K562 (cell line): Measurements from ENCODE around the gene MVP. TPM values are rescaled to one million over a fixed set of nuclear protein-coding genes. Genes with fewer than 3 reads are reported as not detected.

Experiments used
- BHLHE40 ChIP-seq: IDR thresholded peaks from 2 replicates; pipeline ENCODE4 v1.6.1; 2011; ENCODE audit warnings: low read length, improper control_type of control experiment
- C11orf30 ChIP-seq: fragments of 450-650 bp; IDR thresholded peaks from 2 replicates; pipeline ENCODE4 v1.6.1; 2016; ENCODE audit warnings: low read depth, mild to moderate bottlenecking
- CBX1 ChIP-seq: sonication (generic); IDR thresholded peaks from 2 replicates; pipeline ENCODE4 v1.6.1; 2016; ENCODE audit warnings: antibody characterized with exemption, low read depth, mild to moderate bottlenecking
- DDX20 ChIP-seq: fragments of 450-650 bp; IDR thresholded peaks from 2 replicates; pipeline ENCODE4 v1.6.1; 2016; ENCODE audit warnings: missing genetic modification characterization, low read depth, mild to moderate bottlenecking, missing compliant biosample characterization, moderate library complexity
- EHMT2 ChIP-seq: fragments of 450-650 bp; IDR thresholded peaks from 2 replicates; pipeline ENCODE4 v1.6.1; 2018; ENCODE audit warnings: antibody characterized with exemption
- HMG20A ChIP-seq: fragments of 450-650 bp; formaldehyde crosslinking; conservative IDR thresholded peaks from 2 replicates; pipeline ENCODE4 v1.4.0; 2020; ENCODE audit warnings: mild to moderate bottlenecking, mixed read lengths
- MYC ChIP-seq, 2 experiments: fragments of 250-450 bp in 1 of 2; sonication (Bioruptor Pico) in 1 of 2; IDR thresholded peaks; 2 replicates each; pipeline versions ENCODE4 v1.5.1 to v1.6.1; 2012 to 2021; ENCODE audit warnings: low read depth in 2 of 2, borderline replicate concordance in 1 of 2, improper control_type of control experiment in 1 of 2, low read length in 1 of 2, mild to moderate bottlenecking in 1 of 2, moderate library complexity in 1 of 2
- PHF8 ChIP-seq: fragments of 200-600 bp; sonication (generic); IDR thresholded peaks from 2 replicates; pipeline ENCODE4 v1.6.1; 2012; ENCODE audit warnings: mixed run types, mild to moderate bottlenecking, inconsistent platforms, low read length, moderate library complexity, borderline replicate concordance
- PRPF4 ChIP-seq: fragments of 200-400 bp; formaldehyde crosslinking; IDR thresholded peaks from one replicate; pipeline ENCODE4 v1.6.1; 2017; ENCODE audit warnings: low read length, low read depth, mild to moderate bottlenecking; ENCODE audit not compliant: insufficient read depth, poor library complexity, severe bottlenecking
- PTTG1 ChIP-seq: fragments of 450-650 bp; IDR thresholded peaks from 2 replicates; pipeline ENCODE4 v1.6.1; 2016; ENCODE audit warnings: low read depth, mild to moderate bottlenecking, missing genetic modification characterization, missing compliant biosample characterization
- TCFL5 ChIP-seq: fragments of 250-450 bp; sonication (Bioruptor Pico); conservative IDR thresholded peaks from 2 replicates; pipeline ENCODE4 v1.6.1; 2021; ENCODE audit warnings: mild to moderate bottlenecking, moderate library complexity, matching md5 sums
- ZBTB17 ChIP-seq: fragments of 450-650 bp; formaldehyde crosslinking; IDR thresholded peaks from 2 replicates; pipeline ENCODE4 v1.4.0; 2020; ENCODE audit warnings: mild to moderate bottlenecking
- ZNF224 ChIP-seq: sonication (generic); formaldehyde crosslinking; IDR thresholded peaks from 2 replicates; pipeline ENCODE4 v1.8.0; 2022; ENCODE audit warnings: mild to moderate bottlenecking, missing genetic modification reagents
- ZNF444 ChIP-seq: fragments of 250-450 bp; sonication (Bioruptor Pico); IDR thresholded peaks from 2 replicates; pipeline ENCODE4 v1.4.0; 2020; ENCODE audit warnings: mild to moderate bottlenecking, moderate library complexity
- ZNF507 ChIP-seq: conservative IDR thresholded peaks from 2 replicates; pipeline ENCODE4 v1.6.1; 2017; ENCODE audit warnings: missing genetic modification characterization, missing compliant biosample characterization
- ZNF644 ChIP-seq: fragments of 200-800 bp; sonication (Bioruptor generic); IDR thresholded peaks from 2 replicates; pipeline ENCODE4 v1.6.1; 2016; ENCODE audit warnings: low read depth, missing genetic modification characterization, missing compliant biosample characterization
- ZNF707 ChIP-seq: fragments of 250-450 bp; sonication (Bioruptor Pico); conservative IDR thresholded peaks from 2 replicates; pipeline ENCODE4 v1.8.0; 2022; ENCODE audit warnings: inconsistent platforms, mild to moderate bottlenecking, moderate library complexity
- polyA plus RNA-seq, 8 experiments: library from polyadenylated mRNA; depleted of rRNA in 4 of 8; stranded (reverse) in 5 of 8; unstranded in 3 of 8; fragments of >200 nt; fragmentation: Nextera tagmentation in 2 of 8; fragmentation: Illumina TruSeq in 1 of 8; extraction: Ambion mirVana in 2 of 8; extraction: Trizol in 1 of 8; gene quantifications; 2 replicates each; pipeline versions ENCODE4 v1.2.1 to v1.2.3, GENCODE V29; 2011 to 2014; ENCODE audit warnings: inconsistent platforms in 1 of 8, missing spikeins in 1 of 8
- total RNA-seq, 7 experiments: library from RNA; depleted of rRNA in 6 of 7; stranded (reverse); fragments of >200 nt in 6 of 7; fragmentation: Illumina TruSeq in 2 of 7; extraction: Trizol in 2 of 7; gene quantifications; 2 replicates each; pipeline versions ENCODE4 v1.2.1 to v1.2.3, GENCODE V29; 2011 to 2021; ENCODE audit warnings: low replicate concordance in 1 of 7
- TF ChIP-seq, protein P1 (sequence below): fragments of 450-650 bp; formaldehyde crosslinking; conservative IDR thresholded peaks from 2 replicates; pipeline ENCODE4 v1.4.0; 2022; ENCODE audit warnings: mild to moderate bottlenecking, missing genetic modification characterization
- TF ChIP-seq, protein P2 (sequence below): fragments of 450-650 bp; IDR thresholded peaks from 2 replicates; pipeline ENCODE4 v1.6.1; 2018; ENCODE audit warnings: mild to moderate bottlenecking, low read depth; ENCODE audit not compliant: partially characterized antibody
- TF ChIP-seq, protein P3 (sequence below): fragments of 450-650 bp; IDR thresholded peaks from 2 replicates; pipeline ENCODE4 v1.7.0; 2016; ENCODE audit warnings: borderline replicate concordance
- TF ChIP-seq, protein P4 (sequence below), 3 experiments: fragments of 200-800 bp in 1 of 3; sonication (Bioruptor generic) in 1 of 3; sonication (generic) in 1 of 3; formaldehyde crosslinking in 1 of 3; IDR thresholded peaks; 2 replicates each; pipeline versions ENCODE4 v1.6.1 to v1.8.0; 2016 to 2022; ENCODE audit warnings: mild to moderate bottlenecking in 2 of 3, missing compliant biosample characterization in 2 of 3, missing genetic modification characterization in 2 of 3, missing genetic modification reagents in 1 of 3

MVP gene
- total and polyA plus RNA-seq, 9 of the 15 experiments (the other 6 are each of a cell fraction or from before 2014, with no cell fraction given) = 0.39 to 1.9 (median 0.76) TPM; not detected in 2

DNA sequence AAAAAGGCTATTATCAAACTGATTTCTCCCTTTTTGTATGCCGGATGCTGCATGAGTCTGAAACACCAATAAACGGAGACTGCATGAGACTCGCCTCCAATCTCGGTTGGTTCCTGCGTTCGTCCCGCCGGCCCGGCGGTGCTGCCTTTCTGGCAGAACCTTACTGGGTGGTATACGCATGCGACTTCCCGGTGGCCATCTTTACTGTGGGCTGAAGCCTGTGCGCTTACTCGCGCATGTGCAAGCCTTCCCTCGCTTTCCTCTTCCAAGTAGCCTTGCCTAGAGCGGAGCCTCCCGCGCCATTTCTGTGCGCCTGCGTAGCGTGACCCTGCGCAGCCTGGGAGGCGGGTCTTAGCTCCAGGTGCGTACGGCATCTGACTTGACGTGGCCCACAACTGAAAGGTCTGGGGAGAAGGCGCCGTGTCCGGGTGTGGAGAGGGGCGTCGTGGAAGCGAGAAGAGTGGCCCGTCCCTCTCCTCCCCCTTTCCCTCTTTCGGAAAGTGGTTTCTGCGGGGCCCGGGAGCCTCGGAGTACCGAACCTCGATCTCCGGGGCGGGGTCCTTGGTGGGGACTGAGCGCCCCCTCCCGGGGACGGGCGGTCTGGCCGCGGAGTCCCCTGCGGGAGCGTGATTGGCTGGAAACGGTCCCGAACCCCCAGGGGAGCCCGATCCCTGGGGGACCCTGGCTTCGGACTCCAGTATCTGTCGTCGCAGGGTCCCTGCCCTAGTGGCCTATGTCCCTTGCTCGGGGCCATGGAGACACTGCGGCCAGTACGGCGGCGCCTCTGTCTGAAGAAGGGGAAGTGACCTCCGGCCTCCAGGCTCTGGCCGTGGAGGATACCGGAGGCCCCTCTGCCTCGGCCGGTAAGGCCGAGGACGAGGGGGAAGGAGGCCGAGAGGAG lies 4.2 kb upstream of the MVP start, which contains the start of gene PAGR1 (continued):
- TF ChIP-seq, protein P1, sequence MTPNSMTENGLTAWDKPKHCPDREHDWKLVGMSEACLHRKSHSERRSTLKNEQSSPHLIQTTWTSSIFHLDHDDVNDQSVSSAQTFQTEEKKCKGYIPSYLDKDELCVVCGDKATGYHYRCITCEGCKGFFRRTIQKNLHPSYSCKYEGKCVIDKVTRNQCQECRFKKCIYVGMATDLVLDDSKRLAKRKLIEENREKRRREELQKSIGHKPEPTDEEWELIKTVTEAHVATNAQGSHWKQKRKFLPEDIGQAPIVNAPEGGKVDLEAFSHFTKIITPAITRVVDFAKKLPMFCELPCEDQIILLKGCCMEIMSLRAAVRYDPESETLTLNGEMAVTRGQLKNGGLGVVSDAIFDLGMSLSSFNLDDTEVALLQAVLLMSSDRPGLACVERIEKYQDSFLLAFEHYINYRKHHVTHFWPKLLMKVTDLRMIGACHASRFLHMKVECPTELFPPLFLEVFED (CRISPR knock-in tag) = peak; percentile 90
- TF ChIP-seq ZNF644 (tag) (no peak; the same call in 1 of the 2 replicates), C11orf30 (peak; percentile 77), PTTG1 (no peak), DDX20 (no peak), EHMT2 (no peak), PRPF4 (no peak), TCFL5 (no peak), ZNF224 (CRISPR knock-in tag) (no peak), ZNF444 (no peak), ZNF707 (no peak), BHLHE40 (peak; percentile 53; the same call in 1 of the 2 replicates), CBX1 (peak; percentile 56; the same call in 1 of the 2 replicates), ZNF507 (tag) (no peak), MYC (IDR thresholded peaks at IDR 0.05; ENCODE audit: low read depth, low read length) (peak; percentile 89), MYC (CRISPR knock-in tag; IDR thresholded peaks at IDR 0.05; ENCODE audit: borderline replicate concordance, low read depth) (no peak), PHF8 (peak; percentile 77; the same call in 1 of the 2 replicates), ZBTB17 (CRISPR knock-in tag) (peak; percentile 96), HMG20A (no peak)
- TF ChIP-seq, protein P2, sequence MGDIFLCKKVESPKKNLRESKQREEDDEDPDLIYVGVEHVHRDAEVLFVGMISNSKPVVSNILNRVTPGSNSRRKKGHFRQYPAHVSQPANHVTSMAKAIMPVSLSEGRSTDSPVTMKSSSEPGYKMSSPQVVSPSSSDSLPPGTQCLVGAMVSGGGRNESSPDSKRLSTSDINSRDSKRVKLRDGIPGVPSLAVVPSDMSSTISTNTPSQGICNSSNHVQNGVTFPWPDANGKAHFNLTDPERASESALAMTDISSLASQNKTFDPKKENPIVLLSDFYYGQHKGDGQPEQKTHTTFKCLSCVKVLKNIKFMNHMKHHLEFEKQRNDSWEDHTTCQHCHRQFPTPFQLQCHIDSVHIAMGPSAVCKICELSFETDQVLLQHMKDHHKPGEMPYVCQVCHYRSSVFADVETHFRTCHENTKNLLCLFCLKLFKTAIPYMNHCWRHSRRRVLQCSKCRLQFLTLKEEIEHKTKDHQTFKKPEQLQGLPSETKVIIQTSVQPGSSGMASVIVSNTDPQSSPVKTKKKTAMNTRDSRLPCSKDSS = no peak
- TF ChIP-seq, protein P3, sequence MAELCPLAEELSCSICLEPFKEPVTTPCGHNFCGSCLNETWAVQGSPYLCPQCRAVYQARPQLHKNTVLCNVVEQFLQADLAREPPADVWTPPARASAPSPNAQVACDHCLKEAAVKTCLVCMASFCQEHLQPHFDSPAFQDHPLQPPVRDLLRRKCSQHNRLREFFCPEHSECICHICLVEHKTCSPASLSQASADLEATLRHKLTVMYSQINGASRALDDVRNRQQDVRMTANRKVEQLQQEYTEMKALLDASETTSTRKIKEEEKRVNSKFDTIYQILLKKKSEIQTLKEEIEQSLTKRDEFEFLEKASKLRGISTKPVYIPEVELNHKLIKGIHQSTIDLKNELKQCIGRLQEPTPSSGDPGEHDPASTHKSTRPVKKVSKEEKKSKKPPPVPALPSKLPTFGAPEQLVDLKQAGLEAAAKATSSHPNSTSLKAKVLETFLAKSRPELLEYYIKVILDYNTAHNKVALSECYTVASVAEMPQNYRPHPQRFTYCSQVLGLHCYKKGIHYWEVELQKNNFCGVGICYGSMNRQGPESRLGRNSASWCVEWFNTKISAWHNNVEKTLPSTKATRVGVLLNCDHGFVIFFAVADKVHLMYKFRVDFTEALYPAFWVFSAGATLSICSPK = no peak
- TF ChIP-seq, protein P4, sequence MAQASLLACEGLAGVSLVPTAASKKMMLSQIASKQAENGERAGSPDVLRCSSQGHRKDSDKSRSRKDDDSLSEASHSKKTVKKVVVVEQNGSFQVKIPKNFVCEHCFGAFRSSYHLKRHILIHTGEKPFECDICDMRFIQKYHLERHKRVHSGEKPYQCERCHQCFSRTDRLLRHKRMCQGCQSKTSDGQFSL (CRISPR knock-in tag; IDR thresholded peaks at IDR 0.05) = no peak
- TF ChIP-seq, protein P4 (tag; IDR thresholded peaks at IDR 0.05) = no peak
